Activated T-cell treated with anti-CD3 and anti-CD28 coated beads, Interleukin-2, amount 50 U/mL, for 24 hours (primary cell): ENCODE measurements around the gene LRRC75B.
"Not testable (repeated sequence)": the region's sequence is repeated elsewhere in the genome, so short reads cannot be mapped to it uniquely, and the experiment has no call there.

Experiments
- DNase-seq: peaks from one replicate; pipeline ENCODE4 v3.0.0-alpha.2; 2020
- H3K27ac Mint-ChIP-seq: 2 replicates; pipeline ENCODE4 v1.8.0; 2020; ENCODE audit warnings: mild to moderate bottlenecking, mixed read lengths
- H3K27me3 Mint-ChIP-seq: 2 replicates; pipeline ENCODE4 v1.8.0; 2020; ENCODE audit warnings: mixed read lengths
- H3K36me3 Mint-ChIP-seq: 2 replicates; pipeline ENCODE4 v1.8.0; 2020; ENCODE audit warnings: low read depth, mixed read lengths
- H3K4me1 Mint-ChIP-seq: 2 replicates; pipeline ENCODE4 v1.8.0; 2020; ENCODE audit warnings: low read depth, mixed read lengths
- H3K4me3 Mint-ChIP-seq: 2 replicates; pipeline ENCODE4 v1.8.0; 2020; ENCODE audit warnings: mild to moderate bottlenecking, moderate library complexity, mixed read lengths
- H3K9me3 Mint-ChIP-seq: 2 replicates; pipeline ENCODE4 v1.8.0; 2020; ENCODE audit warnings: mixed read lengths

Gene LRRC75B, protein sequence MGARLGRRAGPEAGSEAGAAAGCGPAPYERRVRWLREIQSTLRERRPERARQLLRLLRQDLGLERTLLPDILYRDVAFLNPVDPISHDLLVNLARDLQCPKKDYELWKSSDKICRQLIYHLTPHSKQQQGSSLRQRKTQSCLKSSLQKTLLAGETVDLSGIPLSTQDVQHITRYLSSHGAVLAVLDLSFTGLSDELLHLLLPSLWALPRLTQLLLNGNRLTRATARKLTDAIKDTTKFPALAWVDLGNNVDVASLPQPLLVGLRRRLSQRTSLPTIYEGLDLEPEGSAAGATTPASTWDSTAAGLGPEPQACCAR

DNA sequence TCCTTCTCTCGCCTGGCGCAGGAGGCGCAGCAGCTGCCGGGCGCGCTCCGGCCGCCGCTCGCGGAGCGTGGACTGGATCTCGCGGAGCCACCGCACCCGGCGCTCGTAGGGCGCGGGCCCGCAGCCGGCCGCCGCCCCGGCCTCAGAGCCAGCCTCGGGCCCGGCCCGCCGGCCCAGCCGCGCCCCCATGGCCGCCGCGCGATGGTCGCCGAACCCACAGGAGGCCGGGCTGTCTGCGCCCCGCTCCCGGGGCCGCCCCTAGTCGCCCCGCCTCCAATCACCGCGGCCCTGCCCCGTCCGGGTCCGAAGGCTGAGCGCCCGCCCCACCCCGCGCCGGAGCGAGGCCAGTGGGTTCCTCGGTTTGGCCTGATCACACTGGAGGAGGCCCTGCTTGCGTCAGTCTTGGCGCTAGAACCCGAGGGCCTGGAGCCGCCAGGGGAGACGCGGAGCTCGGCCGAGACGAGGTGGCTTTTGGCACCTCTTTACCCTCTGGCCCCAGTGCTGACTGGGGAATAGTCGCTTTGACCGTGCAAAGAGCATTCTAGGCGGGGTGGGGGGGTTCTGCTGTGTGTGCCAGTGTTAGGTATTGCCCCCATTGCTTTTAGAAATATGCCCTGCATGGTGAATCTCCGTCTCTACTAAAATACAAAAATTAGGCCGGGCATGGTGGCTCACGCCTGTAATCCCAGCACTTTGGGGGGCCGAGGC lies at the start of gene LRRC75B:
LRRC75B (minus strand) TSS at position 223 of the 708 bp plus-strand sequence; CDS start at position 189, 34 bp downstream.
- peak within 1 kb of the TSS; percentile 75 for H3K4me3 Mint-ChIP-seq
- no peaks in the 10 kb centered on the region for H3K9me3 Mint-ChIP-seq
- H3K4me1 Mint-ChIP-seq, result peaks cover 6% of the 10 kb centered on the region
- peaks cover 14% of the 10 kb centered on the region for H3K27me3 Mint-ChIP-seq
- peak; percentile 59 for DNase-seq
- H3K27ac Mint-ChIP-seq, result no peak within 1 kb of the TSS
- no peaks in the 10 kb centered on the region for H3K36me3 Mint-ChIP-seq

GRCh38 chr22:24642307-24642706 lies 49.4 kb upstream of the LRRC75B start:
- H3K27ac Mint-ChIP-seq, H3K4me3 Mint-ChIP-seq, H3K27me3 Mint-ChIP-seq, DNase-seq, H3K9me3 Mint-ChIP-seq, H3K36me3 Mint-ChIP-seq, H3K4me1 Mint-ChIP-seq: not testable (repeated sequence)

GRCh38 chr22:24636513-24636912 lies 43.6 kb upstream of the LRRC75B start:
- H3K27ac Mint-ChIP-seq, H3K9me3 Mint-ChIP-seq, H3K36me3 Mint-ChIP-seq, H3K4me3 Mint-ChIP-seq, DNase-seq, H3K27me3 Mint-ChIP-seq: not testable (repeated sequence)
- H3K4me1 Mint-ChIP-seq, result peaks cover 21% of the 10 kb centered on the region

DNA sequence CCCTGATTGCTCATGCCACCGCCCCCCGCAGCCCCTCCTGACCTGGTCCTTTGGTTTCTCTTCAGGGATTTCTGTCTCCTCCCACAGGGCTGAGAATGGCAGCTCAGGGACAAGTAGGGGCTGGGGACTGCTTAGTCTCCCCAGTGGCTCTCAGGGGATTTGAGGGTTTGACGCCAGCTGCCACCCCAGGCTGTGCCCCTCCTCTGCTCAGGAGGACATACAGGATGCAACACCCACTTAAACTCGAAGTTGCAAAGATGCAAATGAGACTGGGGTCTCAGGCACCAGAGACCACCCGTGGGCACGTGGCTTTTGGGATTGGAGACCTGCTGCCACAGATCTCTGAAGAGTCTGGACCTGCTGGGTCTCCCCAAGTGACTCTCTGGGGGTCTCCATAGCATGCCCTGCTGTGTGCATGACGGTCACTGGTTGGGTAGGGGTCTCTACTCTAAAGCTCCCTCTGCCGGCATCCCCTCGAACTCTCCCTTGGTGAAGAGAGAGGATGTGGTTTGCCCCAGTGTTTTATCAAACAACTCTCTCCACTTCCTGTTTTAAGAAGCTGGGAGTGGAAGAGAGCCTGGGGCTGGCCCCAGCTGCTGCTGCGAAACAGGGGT lies 42.0 kb upstream of the LRRC75B start:
- H3K4me3 Mint-ChIP-seq, H3K27ac Mint-ChIP-seq, H3K9me3 Mint-ChIP-seq, H3K27me3 Mint-ChIP-seq, H3K36me3 Mint-ChIP-seq: not testable (repeated sequence)
- DNase-seq, result peak; percentile 37
- peaks cover 21% of the 10 kb centered on the region for H3K4me1 Mint-ChIP-seq

GRCh38 chr22:24633231-24634023 lies 40.6 kb upstream of the LRRC75B start:
- not testable (repeated sequence) for DNase-seq

GRCh38 chr22:24632642-24633041 lies 39.8 kb upstream of the LRRC75B start:
- not testable (repeated sequence) for H3K27ac Mint-ChIP-seq, DNase-seq, H3K4me3 Mint-ChIP-seq, H3K36me3 Mint-ChIP-seq, H3K27me3 Mint-ChIP-seq, H3K9me3 Mint-ChIP-seq
- H3K4me1 Mint-ChIP-seq, result peaks cover 21% of the 10 kb centered on the region

More at GRCh38 chr22:24633231-24634023, 40.6 kb upstream of the LRRC75B start:
- peak overlapping the region; percentile 3 for H3K27ac Mint-ChIP-seq
- not testable (repeated sequence) for H3K4me3 Mint-ChIP-seq, H3K9me3 Mint-ChIP-seq, H3K27me3 Mint-ChIP-seq, H3K36me3 Mint-ChIP-seq
- H3K4me1 Mint-ChIP-seq, result peaks cover 21% of the 10 kb centered on the region

GRCh38 chr22:24631430-24632122 lies 38.7 kb upstream of the LRRC75B start:
- DNase-seq, H3K27ac Mint-ChIP-seq, H3K9me3 Mint-ChIP-seq, H3K27me3 Mint-ChIP-seq, H3K36me3 Mint-ChIP-seq, H3K4me3 Mint-ChIP-seq: not testable (repeated sequence)
- peaks cover 19% of the 10 kb centered on the region for H3K4me1 Mint-ChIP-seq

- not testable (repeated sequence) for H3K27ac Mint-ChIP-seq, H3K27me3 Mint-ChIP-seq, H3K4me3 Mint-ChIP-seq, DNase-seq, H3K9me3 Mint-ChIP-seq, H3K36me3 Mint-ChIP-seq
- H3K4me1 Mint-ChIP-seq, result peaks cover 16% of the 10 kb centered on the region
Measured at GRCh38 chr22:24630812-24631427, 38.0 kb upstream of the LRRC75B start.

GRCh38 chr22:24629069-24629468 lies 36.2 kb upstream of the LRRC75B start:
- not testable (repeated sequence) for H3K4me3 Mint-ChIP-seq, H3K36me3 Mint-ChIP-seq, H3K27me3 Mint-ChIP-seq, H3K9me3 Mint-ChIP-seq, H3K27ac Mint-ChIP-seq, DNase-seq, H3K4me1 Mint-ChIP-seq

- not testable (repeated sequence) for H3K4me1 Mint-ChIP-seq, H3K4me3 Mint-ChIP-seq, H3K27ac Mint-ChIP-seq, H3K9me3 Mint-ChIP-seq, DNase-seq, H3K27me3 Mint-ChIP-seq, H3K36me3 Mint-ChIP-seq
Measured at GRCh38 chr22:24627911-24628310, 35.0 kb upstream of the LRRC75B start.

- H3K4me1 Mint-ChIP-seq, H3K27me3 Mint-ChIP-seq, H3K9me3 Mint-ChIP-seq, H3K4me3 Mint-ChIP-seq, DNase-seq, H3K36me3 Mint-ChIP-seq: not testable (repeated sequence)
- peak overlapping the region; percentile 37 for H3K27ac Mint-ChIP-seq
Measured at GRCh38 chr22:24622596-24622995, 29.7 kb upstream of the LRRC75B start.

DNA sequence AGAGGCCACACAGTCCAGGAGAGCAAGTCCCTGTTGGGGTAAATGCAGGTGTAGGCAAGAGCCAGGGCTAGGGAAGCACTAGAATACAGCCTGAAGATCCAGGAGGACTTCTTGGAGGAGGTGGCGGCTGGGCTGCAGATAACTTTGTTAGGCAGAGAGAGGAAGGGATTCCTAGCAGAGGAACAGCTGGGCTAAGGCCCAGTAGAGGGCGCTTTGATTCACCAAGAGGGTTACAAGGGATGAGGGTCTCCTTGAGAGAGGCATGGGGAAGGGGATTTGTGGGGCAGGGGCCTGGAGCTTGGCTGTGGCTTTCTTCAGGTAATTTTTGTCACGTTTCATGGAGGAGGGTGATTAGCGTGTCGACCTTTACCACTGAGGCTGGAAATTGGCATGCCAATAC lies 28.4 kb upstream of the LRRC75B start:
- not testable (repeated sequence) for H3K4me1 Mint-ChIP-seq, H3K27ac Mint-ChIP-seq

GRCh38 chr22:24614794-24615193 lies 21.9 kb upstream of the LRRC75B start:
- not testable (repeated sequence) for H3K9me3 Mint-ChIP-seq, H3K27ac Mint-ChIP-seq, H3K27me3 Mint-ChIP-seq, H3K4me1 Mint-ChIP-seq, H3K36me3 Mint-ChIP-seq, DNase-seq, H3K4me3 Mint-ChIP-seq

More for the DNA sequence above, 28.4 kb upstream of the LRRC75B start:
- not testable (repeated sequence) for DNase-seq, H3K27me3 Mint-ChIP-seq, H3K4me3 Mint-ChIP-seq, H3K9me3 Mint-ChIP-seq, H3K36me3 Mint-ChIP-seq

DNA sequence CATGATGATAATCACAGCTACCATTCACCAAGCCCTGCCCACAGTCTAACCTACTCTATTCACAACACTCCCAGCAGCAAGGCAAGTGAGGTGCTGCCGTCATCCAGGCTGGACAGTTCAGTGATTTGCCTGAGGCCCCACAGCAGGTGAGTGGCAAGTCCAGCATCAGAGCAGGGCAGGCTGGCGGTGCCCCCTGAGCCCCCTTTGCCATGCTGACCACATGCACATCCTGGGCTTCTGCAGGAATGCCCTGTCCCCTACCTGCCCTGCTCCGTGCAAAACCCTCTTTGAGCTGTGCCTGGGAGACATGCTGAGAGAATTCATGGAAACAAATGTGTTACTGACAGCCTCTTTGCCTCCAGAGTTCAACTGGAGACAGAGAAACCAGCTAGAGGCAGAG lies 17.0 kb upstream of the LRRC75B start:
- not testable (repeated sequence) for H3K27me3 Mint-ChIP-seq, H3K4me3 Mint-ChIP-seq, H3K36me3 Mint-ChIP-seq, H3K9me3 Mint-ChIP-seq, H3K27ac Mint-ChIP-seq, DNase-seq
- peaks cover 12% of the 10 kb centered on the region for H3K4me1 Mint-ChIP-seq
